GM12872 (cell line): ENCODE results near the gene CD38.
A peak's percentile ranks its signal among the peaks of the same experiment; 100 is the strongest.

Experiments used
- CTCF ChIP-seq: IDR thresholded peaks from 3 replicates; pipeline ENCODE4 v1.5.1; 2011; ENCODE audit warnings: low read depth, mild to moderate bottlenecking, low read length, moderate library complexity; ENCODE audit not compliant: insufficient read depth

CD38 gene

GRCh38 chr4:15881820-15882219, 103.7 kb downstream of the CD38 start:
- no peak for TF ChIP-seq CTCF

GRCh38 chr4:15882675-15883086, 104.6 kb downstream of the CD38 start:
- peak; percentile 94 for TF ChIP-seq CTCF

GRCh38 chr4:15883610-15884243, 105.6 kb downstream of the CD38 start:
- no peak for TF ChIP-seq CTCF

- TF ChIP-seq CTCF: no peak
Observed at GRCh38 chr4:15884666-15885065, 106.5 kb downstream of the CD38 start.

- no peak for TF ChIP-seq CTCF
Observed at GRCh38 chr4:15885422-15885821, 107.3 kb downstream of the CD38 start.

- no peak for TF ChIP-seq CTCF
Observed at GRCh38 chr4:15888515-15888914, 110.4 kb downstream of the CD38 start.

GRCh38 chr4:15890246-15890829, 112.2 kb downstream of the CD38 start:
- no peak for TF ChIP-seq CTCF
